Measurements from ENCODE around the gene SOX13. TPM values are rescaled to one million over a fixed set of nuclear protein-coding genes. Genes with fewer than 3 reads are reported as not detected.

SOX13 gene
- total RNA-seq, 1 donor from 2014 or later: 28.6 TPM

GRCh38 chr1:204069887-204070286 is 3.0 kb upstream of the SOX13 start:
- Mint-ChIP-seq H3K27me3 (ENCODE audit: insufficient read depth, low read depth) (peaks cover 11% of the 10 kb centered on the region), H3K4me3 (peak overlapping the region; percentile 15), H3K36me3 (peaks cover 2% of the 10 kb centered on the region), H3K27ac (no peak overlapping the region), H3K9me3 (peaks cover 10% of the 10 kb centered on the region), H3K4me1 (peaks cover 19% of the 10 kb centered on the region)
- Histone ChIP-seq H2AFZ (replicated peaks) (no peak overlapping the region), H3K27me3 (peaks cover 3% of the 10 kb centered on the region), H3K9ac (no peak overlapping the region), H3F3A (ENCODE audit: low read depth) (peaks cover 18% of the 10 kb centered on the region), H4K20me1 (ENCODE audit: low read depth) (peaks cover 10% of the 10 kb centered on the region), H3K4me1 (peaks cover 15% of the 10 kb centered on the region), H3K4me3 (no peak overlapping the region), H3K4me2 (no peak overlapping the region), H3K36me3 (no peaks in the 10 kb centered on the region), H3K9me3 (ENCODE audit: low read depth) (no peaks in the 10 kb centered on the region), H3K79me2 (ENCODE audit: low read depth) (peaks cover 19% of the 10 kb centered on the region), H3K27ac (no peak overlapping the region)
- TF ChIP-seq EZH2 (IDR thresholded peaks at IDR 0.05) (no peak), CTCF (IDR thresholded peaks at IDR 0.05) (no peak), EZH2phosphoT487 (IDR thresholded peaks at IDR 0.05) (no peak)
- no peak for DNase-seq (ENCODE audit: low spot score)

- Mint-ChIP-seq H3K4me3 (no peak overlapping the region), H3K36me3 (peaks cover 2% of the 10 kb centered on the region), H3K9me3 (peaks cover 10% of the 10 kb centered on the region), H3K4me1 (peaks cover 16% of the 10 kb centered on the region), H3K27me3 (ENCODE audit: insufficient read depth, low read depth) (peaks cover 13% of the 10 kb centered on the region), H3K27ac (no peak overlapping the region)
- H3F3A ChIP-seq (ENCODE audit: low read depth): peaks cover 18% of the 10 kb centered on the region
- peaks cover 13% of the 10 kb centered on the region for H3K27me3 ChIP-seq
- no peak overlapping the region for H3K27ac ChIP-seq
- TF ChIP-seq EZH2 (IDR thresholded peaks at IDR 0.05) (no peak), EZH2phosphoT487 (IDR thresholded peaks at IDR 0.05) (no peak), CTCF (IDR thresholded peaks at IDR 0.05) (no peak)
- H3K9me3 ChIP-seq (ENCODE audit: low read depth): no peaks in the 10 kb centered on the region
- peaks cover 20% of the 10 kb centered on the region for H4K20me1 ChIP-seq (ENCODE audit: low read depth)
- peaks cover 13% of the 10 kb centered on the region for H3K4me1 ChIP-seq
- no peak overlapping the region for H3K4me2 ChIP-seq
- no peak overlapping the region for H3K9ac ChIP-seq
- H2AFZ ChIP-seq (replicated peaks): no peak overlapping the region
- peaks cover 30% of the 10 kb centered on the region for H3K79me2 ChIP-seq (ENCODE audit: low read depth)
- no peak for DNase-seq (ENCODE audit: low spot score)
- no peak overlapping the region for H3K4me3 ChIP-seq
- H3K36me3 ChIP-seq: no peaks in the 10 kb centered on the region
Measured at GRCh38 chr1:204070895-204071294, 2.0 kb upstream of the SOX13 start.

GRCh38 chr1:204073837-204074273 is 940 bp downstream of the SOX13 start:
- Mint-ChIP-seq H3K27ac (peak overlapping the region; percentile 89), H3K36me3 (peaks cover 5% of the 10 kb centered on the region), H3K4me1 (peaks cover 43% of the 10 kb centered on the region), H3K27me3 (ENCODE audit: insufficient read depth, low read depth) (peaks cover 11% of the 10 kb centered on the region), H3K9me3 (peaks cover 3% of the 10 kb centered on the region), H3K4me3 (peak overlapping the region; percentile 99)
- Histone ChIP-seq H3K27me3 (peaks cover 17% of the 10 kb centered on the region), H3K4me1 (peaks cover 35% of the 10 kb centered on the region), H4K20me1 (ENCODE audit: low read depth) (peaks cover 50% of the 10 kb centered on the region), H3K9me3 (ENCODE audit: low read depth) (no peaks in the 10 kb centered on the region), H3K4me2 (peak overlapping the region; percentile 98), H3K9ac (no peak overlapping the region), H3K36me3 (no peaks in the 10 kb centered on the region), H3F3A (ENCODE audit: low read depth) (peaks cover 42% of the 10 kb centered on the region), H3K27ac (no peak overlapping the region), H3K79me2 (ENCODE audit: low read depth) (peaks cover 57% of the 10 kb centered on the region), H3K4me3 (peak overlapping the region; percentile 78), H2AFZ (replicated peaks) (no peak overlapping the region)
- peak; percentile 43 for DNase-seq (ENCODE audit: low spot score)
- TF ChIP-seq EZH2phosphoT487 (IDR thresholded peaks at IDR 0.05) (no peak), EZH2 (IDR thresholded peaks at IDR 0.05) (no peak), CTCF (IDR thresholded peaks at IDR 0.05) (no peak)

All from neural progenitor cell (in vitro differentiated cells).